Omental fat pad (tissue), 4 donors: ENCODE measurements around the gene SLC2A9. TPM values are rescaled to one million over a fixed set of nuclear protein-coding genes. Genes with fewer than 3 reads are reported as not detected.

Source experiments
- ATAC-seq: fragments of 150-250 bp; one replicate; pipeline ENCODE4 v1.9.1; 2016; ENCODE audit warnings: mild to moderate bottlenecking, moderate library complexity; ENCODE audit not compliant: low FRiP score
- DNase-seq: peaks from one replicate; pipeline ENCODE4 v3.0.0-alpha.2; 2019; ENCODE audit warnings: low spot score
- CTCF ChIP-seq, 3 donors: fragments of 450-650 bp; IDR thresholded peaks; one replicate each; pipeline ENCODE4 v1.5.1; 2016 to 2017; ENCODE audit warnings: antibody characterized with exemption in 3 of 3, mild to moderate bottlenecking in 3 of 3, moderate library complexity in 2 of 3
- total RNA-seq, 4 donors: library from RNA; depleted of rRNA; stranded (reverse); fragments of >200 nt; gene quantifications; one replicate each; pipeline ENCODE4 v1.1.0, GENCODE V29; 2016

Gene SLC2A9
- total RNA-seq, 4 donors from 2014 or later, result 4.7 to 8.5 (median 7.3) TPM

- TF ChIP-seq CTCF (IDR thresholded peaks at IDR 0.05), result no peak
- ATAC-seq (no peak), DNase-seq (no peak)
These were observed 5.2 kb upstream of the SLC2A9 start for GRCh38 chr4:10026485-10026884.

- no peak for DNase-seq
- no peak for TF ChIP-seq CTCF (IDR thresholded peaks at IDR 0.05)
- ATAC-seq, result no peak
These were observed 4.0 kb upstream of the SLC2A9 start for GRCh38 chr4:10025230-10025806.

GRCh38 chr4:10024303-10024702, 3.0 kb upstream of the SLC2A9 start:
- ATAC-seq (no peak), DNase-seq (no peak)
- TF ChIP-seq CTCF (IDR thresholded peaks at IDR 0.05), result no peak

GRCh38 chr4:10023806-10024205, 2.5 kb upstream of the SLC2A9 start:
- DNase-seq, result no peak
- no peak for TF ChIP-seq CTCF (IDR thresholded peaks at IDR 0.05)
- no peak for ATAC-seq

- no peak for DNase-seq
- no peak for TF ChIP-seq CTCF (IDR thresholded peaks at IDR 0.05)
- no peak for ATAC-seq
These were observed 1.7 kb upstream of the SLC2A9 start for GRCh38 chr4:10023050-10023419.

- DNase-seq (no peak), ATAC-seq (no peak)
These were observed 1.2 kb upstream of the SLC2A9 start for GRCh38 chr4:10022346-10023049.

More at GRCh38 chr4:10022346-10023049, 1.2 kb upstream of the SLC2A9 start:
- TF ChIP-seq CTCF (IDR thresholded peaks at IDR 0.05), result no peak
